ENCODE results near the gene ETV4. TPM values are rescaled to one million over a fixed set of nuclear protein-coding genes. Genes with fewer than 3 reads are reported as not detected.

ETV4 gene
- total and polyA plus RNA-seq, 2 of the 13 experiments (the other 11 are each of a cell fraction or from before 2014, with no cell fraction given): 128 to 330 TPM

DNA sequence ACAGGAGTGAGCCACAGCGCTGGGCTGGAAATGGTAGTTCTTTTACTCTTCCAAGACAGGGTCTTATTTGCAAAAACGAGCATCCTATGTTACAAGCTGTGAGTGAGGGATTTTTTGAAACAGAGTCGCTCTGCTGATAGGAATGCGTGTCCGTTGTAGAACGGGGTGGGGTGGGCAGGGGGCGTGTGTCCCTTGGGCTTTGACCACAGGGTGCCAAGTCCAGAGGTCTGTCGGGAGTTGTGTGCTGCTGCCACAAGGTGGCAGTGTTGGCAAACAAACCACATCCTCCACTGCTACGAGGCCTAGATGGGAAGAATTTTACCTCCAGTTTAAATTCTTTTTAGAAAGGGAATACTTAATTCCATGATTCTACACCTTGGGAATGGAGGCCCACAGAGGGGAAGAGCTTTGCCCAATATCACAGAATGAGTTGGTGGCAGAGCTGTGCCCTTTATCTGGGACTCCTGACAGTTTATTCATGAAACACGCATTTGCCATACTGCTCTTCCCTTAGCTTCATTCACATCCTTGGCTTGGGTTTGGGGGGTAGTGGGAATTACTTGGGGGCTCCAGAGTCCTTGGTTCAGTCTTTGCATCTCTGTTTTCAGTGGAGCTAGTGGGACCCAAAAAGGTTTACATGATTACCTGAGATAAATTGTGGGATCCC, 30.6 kb upstream of the ETV4 start (continued):
- no peak for TF ChIP-seq ZNF550 (CRISPR knock-in tag; IDR thresholded peaks at IDR 0.05; ENCODE audit: borderline replicate concordance)
- peak; percentile 61 for TF ChIP-seq FOSL2 (CRISPR knock-in tag; IDR thresholded peaks at IDR 0.05)
- peak; percentile 39; the same call in 1 of the 2 replicates for TF ChIP-seq ELF1 (CRISPR knock-in tag; IDR thresholded peaks at IDR 0.05)
- no peak for TF ChIP-seq JUNB (CRISPR knock-in tag; IDR thresholded peaks at IDR 0.05; ENCODE audit: borderline replicate concordance)
- TF ChIP-seq TARDBP (CRISPR knock-in tag; IDR thresholded peaks at IDR 0.05): peak; percentile 53; the same call in 1 of the 2 replicates
- TF ChIP-seq SP4 (CRISPR knock-in tag; IDR thresholded peaks at IDR 0.05): 0 out of 2 replicates have a peak, but pooled peaks have one; percentile 28
- TF ChIP-seq ZNF296 (CRISPR knock-in tag; conservative IDR thresholded peaks at IDR 0.05): no peak
- TF ChIP-seq HNF4G (IDR thresholded peaks at IDR 0.05; ENCODE audit: borderline replicate concordance, low read depth, low read length): peak; percentile 100
- peak; percentile 98 for TF ChIP-seq HNF4G (CRISPR knock-in tag; IDR thresholded peaks at IDR 0.05; ENCODE audit: borderline replicate concordance, low read depth)
- no peak for TF ChIP-seq E2F2 (CRISPR knock-in tag; IDR thresholded peaks at IDR 0.05; ENCODE audit: borderline replicate concordance)
- TF ChIP-seq TOPORS (CRISPR knock-in tag; IDR thresholded peaks at IDR 0.05): no peak
- no peak for TF ChIP-seq HNRNPK (IDR thresholded peaks at IDR 0.05; ENCODE audit: low read depth, low read length, poor library complexity, severe bottlenecking)
- TF ChIP-seq ZNF782 (CRISPR knock-in tag; IDR thresholded peaks at IDR 0.05; ENCODE audit: borderline replicate concordance): no peak
- TF ChIP-seq THYN1 (CRISPR knock-in tag; IDR thresholded peaks at IDR 0.05; ENCODE audit: borderline replicate concordance, low read depth): 0 out of 2 replicates have a peak, but pooled peaks have one; percentile 65
- peak; percentile 67 for TF ChIP-seq ZNF501 (CRISPR knock-in tag; IDR thresholded peaks at IDR 0.05)
- no peak; the same call in 1 of the 2 replicates for TF ChIP-seq ZFP1 (CRISPR knock-in tag; IDR thresholded peaks at IDR 0.05)
- TF ChIP-seq ZNF225 (CRISPR knock-in tag; IDR thresholded peaks at IDR 0.05): no peak
- TF ChIP-seq NFATC3 (CRISPR knock-in tag; IDR thresholded peaks at IDR 0.05): no peak
- TF ChIP-seq CHD4 (IDR thresholded peaks at IDR 0.05; ENCODE audit: borderline replicate concordance, low read length): no peak
- no peak for TF ChIP-seq TCF7L2 (IDR thresholded peaks at IDR 0.05; ENCODE audit: low read depth, low read length)
- TF ChIP-seq KLF16 (CRISPR knock-in tag; IDR thresholded peaks at IDR 0.05): peak in 1 of 2 experiments; percentile 72; a peak in 1 of 4 replicates
- TF ChIP-seq CBFB (CRISPR knock-in tag; IDR thresholded peaks at IDR 0.05): 0 out of 2 replicates have a peak, but pooled peaks have one; percentile 61
- peak; percentile 63 for TF ChIP-seq NR2C2 (CRISPR knock-in tag; IDR thresholded peaks at IDR 0.05; ENCODE audit: borderline replicate concordance)
- 0 out of 2 replicates have a peak, but pooled peaks have one; percentile 33 for TF ChIP-seq SSRP1 (CRISPR knock-in tag; IDR thresholded peaks at IDR 0.05)
- no peak; the same call in 1 of the 2 replicates for TF ChIP-seq ZNF547 (CRISPR knock-in tag; IDR thresholded peaks at IDR 0.05)
- no peak for TF ChIP-seq ZNF670 (CRISPR knock-in tag; IDR thresholded peaks at IDR 0.05; ENCODE audit: borderline replicate concordance)
- peak; percentile 60 for TF ChIP-seq SOX5 (CRISPR knock-in tag; IDR thresholded peaks at IDR 0.05; ENCODE audit: borderline replicate concordance)
- no peak for TF ChIP-seq ZNF430 (CRISPR knock-in tag; IDR thresholded peaks at IDR 0.05)
- peak; percentile 57 for TF ChIP-seq MED8 (CRISPR knock-in tag; IDR thresholded peaks at IDR 0.05; ENCODE audit: insufficient replicate concordance)
- no peak for TF ChIP-seq POLR2AphosphoS2 (IDR thresholded peaks at IDR 0.05; ENCODE audit: low read depth, low read length)
- TF ChIP-seq ZBTB38 (CRISPR knock-in tag; IDR thresholded peaks at IDR 0.05): peak; percentile 76; the same call in 1 of the 2 replicates
- 0 out of 2 replicates have a peak, but pooled peaks have one; percentile 26 for TF ChIP-seq TGIF2 (CRISPR knock-in tag; IDR thresholded peaks at IDR 0.05)
